ENCODE data around the gene THSD4. TPM values are rescaled to one million over a fixed set of nuclear protein-coding genes. Genes with fewer than 3 reads are reported as not detected.

THSD4 gene
- polyA plus RNA-seq, 1 donor (not counting 4 experiments of a cell fraction or from before 2014, with no cell fraction given), result 24.5 TPM

DNA sequence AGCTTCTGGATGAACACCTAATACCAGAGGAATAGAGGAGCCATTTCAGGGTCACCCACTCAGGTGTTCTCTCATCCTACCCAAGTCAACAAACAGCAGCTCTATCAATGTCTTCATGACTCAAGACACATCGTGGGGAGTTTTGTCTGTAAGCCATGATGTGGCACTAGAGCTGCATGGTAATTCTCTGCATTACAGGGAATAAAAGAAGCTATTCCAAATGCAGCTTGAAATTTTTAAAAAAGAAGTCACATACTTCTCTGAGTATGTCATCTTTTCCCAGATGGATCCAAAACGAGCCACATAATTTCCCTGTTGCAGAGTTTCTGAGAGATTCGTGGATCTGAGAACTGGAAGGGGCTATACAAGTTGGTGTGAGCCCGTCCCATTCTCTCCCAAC is 6.1 kb upstream of the THSD4 start:
- Histone ChIP-seq H3K9me3 (ENCODE audit: control insufficient read depth, low read depth, low read length) (no peaks in the 10 kb centered on the region), H3K4me1 (ENCODE audit: control insufficient read depth, extremely low read depth, insufficient read depth, low read length) (peaks cover 23% of the 10 kb centered on the region), H3K27ac (ENCODE audit: control insufficient read depth, insufficient read depth, low read length) (no peak overlapping the region), H3K4me3 (ENCODE audit: control insufficient read depth in 2 of 3, extremely low read depth in 1 of 3, insufficient read depth in 2 of 3, low read depth in 1 of 3, low read length in 3 of 3) (no peak overlapping the region), H3K4me2 (ENCODE audit: control insufficient read depth, extremely low read depth, insufficient read depth, low read depth, low read length) (no peak overlapping the region), H3K79me2 (ENCODE audit: control insufficient read depth, insufficient read depth, low read length) (no peaks in the 10 kb centered on the region), H2AFZ (ENCODE audit: control insufficient read depth, low read length) (no peak overlapping the region), H3K9ac (ENCODE audit: control insufficient read depth, extremely low read depth, insufficient read depth, low read length) (no peak overlapping the region), H3K9me1 (ENCODE audit: control insufficient read depth, extremely low read depth, insufficient read depth, low read length) (no peaks in the 10 kb centered on the region), H3K27me3 (ENCODE audit: control insufficient read depth, extremely low read depth, insufficient read depth, low read length) (no peaks in the 10 kb centered on the region), H3K36me3 (ENCODE audit: control insufficient read depth in 2 of 2, extremely low read depth in 1 of 2, insufficient read depth in 2 of 2, low read length in 2 of 2) (no peaks in the 10 kb centered on the region), H4K20me1 (ENCODE audit: control insufficient read depth, extremely low read depth, insufficient read depth, low read length) (no peaks in the 10 kb centered on the region)
- dilution Hi-C loops (cut with MboI; ENCODE audit: extremely low pct_ligation_motif_present, low sequenced_read_pairs), result no loop called here
- no peak for DNase-seq (ENCODE audit: low read depth, low spot score)
- FAIRE-seq, result peak; percentile 62
- no peak for TF ChIP-seq EZH2 (IDR thresholded peaks at IDR 0.05; ENCODE audit: low read length)
- TF ChIP-seq, protein P1, sequence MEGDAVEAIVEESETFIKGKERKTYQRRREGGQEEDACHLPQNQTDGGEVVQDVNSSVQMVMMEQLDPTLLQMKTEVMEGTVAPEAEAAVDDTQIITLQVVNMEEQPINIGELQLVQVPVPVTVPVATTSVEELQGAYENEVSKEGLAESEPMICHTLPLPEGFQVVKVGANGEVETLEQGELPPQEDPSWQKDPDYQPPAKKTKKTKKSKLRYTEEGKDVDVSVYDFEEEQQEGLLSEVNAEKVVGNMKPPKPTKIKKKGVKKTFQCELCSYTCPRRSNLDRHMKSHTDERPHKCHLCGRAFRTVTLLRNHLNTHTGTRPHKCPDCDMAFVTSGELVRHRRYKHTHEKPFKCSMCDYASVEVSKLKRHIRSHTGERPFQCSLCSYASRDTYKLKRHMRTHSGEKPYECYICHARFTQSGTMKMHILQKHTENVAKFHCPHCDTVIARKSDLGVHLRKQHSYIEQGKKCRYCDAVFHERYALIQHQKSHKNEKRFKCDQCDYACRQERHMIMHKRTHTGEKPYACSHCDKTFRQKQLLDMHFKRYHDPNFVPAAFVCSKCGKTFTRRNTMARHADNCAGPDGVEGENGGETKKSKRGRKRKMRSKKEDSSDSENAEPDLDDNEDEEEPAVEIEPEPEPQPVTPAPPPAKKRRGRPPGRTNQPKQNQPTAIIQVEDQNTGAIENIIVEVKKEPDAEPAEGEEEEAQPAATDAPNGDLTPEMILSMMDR (optimal IDR thresholded peaks at IDR 0.05 in 1 of 3, IDR thresholded peaks at IDR 0.05 in 1 of 3, conservative IDR thresholded peaks at IDR 0.05 in 1 of 3; ENCODE audit: extremely low read depth in 1 of 3, insufficient read depth in 2 of 3, low read length in 3 of 3), result peak in 2 of 3 experiments; percentile 8 to 23

DNA sequence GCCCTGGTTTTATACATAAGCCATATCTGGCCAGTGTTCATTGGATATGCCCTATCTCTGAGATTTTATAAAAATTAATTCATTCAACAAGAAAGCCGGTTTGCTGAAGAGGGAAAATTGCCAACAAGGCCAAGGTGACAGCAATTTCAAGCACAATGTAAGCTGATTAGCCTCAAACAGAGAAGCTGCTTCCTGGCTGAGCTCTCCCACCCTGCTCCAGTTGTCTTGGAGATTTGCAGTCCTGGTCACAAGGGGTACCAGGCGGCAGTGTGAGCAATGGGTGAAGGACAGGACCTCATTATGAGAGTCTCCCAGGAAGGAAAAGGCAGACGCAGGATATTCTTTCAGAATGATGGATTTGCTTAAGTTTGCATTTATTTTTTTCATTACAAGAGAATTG is 5.4 kb upstream of the THSD4 start:
- Histone ChIP-seq H4K20me1 (ENCODE audit: control insufficient read depth, extremely low read depth, insufficient read depth, low read length) (no peaks in the 10 kb centered on the region), H3K4me3 (ENCODE audit: control insufficient read depth in 2 of 3, extremely low read depth in 1 of 3, insufficient read depth in 2 of 3, low read depth in 1 of 3, low read length in 3 of 3) (no peak overlapping the region), H2AFZ (ENCODE audit: control insufficient read depth, low read length) (no peak overlapping the region), H3K36me3 (ENCODE audit: control insufficient read depth in 2 of 2, extremely low read depth in 1 of 2, insufficient read depth in 2 of 2, low read length in 2 of 2) (no peaks in the 10 kb centered on the region), H3K27ac (ENCODE audit: control insufficient read depth, insufficient read depth, low read length) (no peak overlapping the region), H3K27me3 (ENCODE audit: control insufficient read depth, extremely low read depth, insufficient read depth, low read length) (no peaks in the 10 kb centered on the region), H3K9ac (ENCODE audit: control insufficient read depth, extremely low read depth, insufficient read depth, low read length) (no peak overlapping the region), H3K4me2 (ENCODE audit: control insufficient read depth, extremely low read depth, insufficient read depth, low read depth, low read length) (no peak overlapping the region), H3K4me1 (ENCODE audit: control insufficient read depth, extremely low read depth, insufficient read depth, low read length) (peaks cover 31% of the 10 kb centered on the region), H3K79me2 (ENCODE audit: control insufficient read depth, insufficient read depth, low read length) (no peaks in the 10 kb centered on the region), H3K9me1 (ENCODE audit: control insufficient read depth, extremely low read depth, insufficient read depth, low read length) (no peaks in the 10 kb centered on the region), H3K9me3 (ENCODE audit: control insufficient read depth, low read depth, low read length) (no peaks in the 10 kb centered on the region)
- no peak for FAIRE-seq
- TF ChIP-seq, protein P1 (optimal IDR thresholded peaks at IDR 0.05 in 1 of 3, IDR thresholded peaks at IDR 0.05 in 1 of 3, conservative IDR thresholded peaks at IDR 0.05 in 1 of 3; ENCODE audit: extremely low read depth in 1 of 3, insufficient read depth in 2 of 3, low read length in 3 of 3), result no peak
- no peak for TF ChIP-seq EZH2 (IDR thresholded peaks at IDR 0.05; ENCODE audit: low read length)
- dilution Hi-C loops (cut with MboI; ENCODE audit: extremely low pct_ligation_motif_present, low sequenced_read_pairs), result no loop called here
- no peak for DNase-seq (ENCODE audit: low read depth, low spot score)
